Thyroid gland (tissue), 4 donors: ENCODE data around the gene UBN1.

Experiments
- CTCF ChIP-seq, 6 experiments: fragments of 200-600 bp in 3 of 6; fragments of 450-650 bp in 3 of 6; sonication (generic) in 3 of 6; IDR thresholded peaks; one replicate each; pipeline ENCODE4 v1.5.1; 2016 to 2019; ENCODE audit warnings: antibody characterized with exemption in 6 of 6, mild to moderate bottlenecking in 2 of 6, inconsistent platforms in 1 of 6, moderate library complexity in 1 of 6
- POLR2A ChIP-seq, 2 donors: fragments of 450-650 bp; IDR thresholded peaks; one replicate each; pipeline ENCODE4 v1.6.1; 2017; ENCODE audit warnings: antibody characterized with exemption in 2 of 2, mild to moderate bottlenecking in 2 of 2, moderate library complexity in 1 of 2

- TF ChIP-seq CTCF (IDR thresholded peaks at IDR 0.05) (no peak), POLR2A (IDR thresholded peaks at IDR 0.05) (no peak)
Measured at GRCh38 chr16:4859190-4859899, 12.1 kb downstream of the UBN1 start.
